ENCODE results near the gene ADAMTS2.

DNA sequence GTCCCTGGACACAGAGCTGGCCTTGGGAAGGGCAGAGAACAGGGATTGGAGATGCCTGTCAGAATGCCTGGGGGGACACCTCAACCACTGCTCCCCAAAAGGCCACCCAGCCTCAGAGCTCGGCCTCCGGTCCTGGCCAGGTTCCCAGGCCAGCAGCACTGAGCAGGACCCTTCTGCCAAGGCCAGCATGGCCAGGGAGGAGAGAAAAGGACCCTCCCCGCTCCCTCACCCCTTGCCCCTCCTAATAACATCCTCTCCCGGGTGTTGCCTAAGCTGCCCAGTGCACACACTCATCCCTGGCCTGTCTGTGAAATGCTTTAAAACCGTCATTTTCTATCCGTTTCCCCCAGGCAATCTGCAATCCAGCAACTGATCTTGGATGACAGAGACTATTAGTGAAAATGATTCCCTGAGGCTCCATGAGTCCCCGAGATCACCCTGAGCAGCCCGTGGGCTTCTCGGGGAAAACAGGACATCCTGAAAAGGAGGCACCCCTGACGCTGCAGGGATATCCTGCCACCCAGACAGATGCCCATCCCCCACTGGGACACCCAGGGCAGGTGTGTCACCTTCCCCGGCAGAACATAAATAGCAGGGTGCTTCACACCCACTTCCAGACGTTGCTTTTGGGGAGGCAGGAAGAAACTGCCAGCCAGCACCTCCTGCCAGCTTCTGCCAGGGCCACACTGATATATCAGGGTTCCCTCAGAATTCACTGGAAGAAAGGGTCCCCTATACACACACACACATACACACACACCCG lies 75.3 kb downstream of the ADAMTS2 start:
- TF ChIP-seq EZH2 (IDR thresholded peaks at IDR 0.05; ENCODE audit: insufficient read depth, poor library complexity, severe bottlenecking) (no peak), EZH2phosphoT487 (IDR thresholded peaks at IDR 0.05; ENCODE audit: insufficient read depth, low read depth) (no peak)
